Activated effector memory CD4-positive, alpha-beta T cell treated with anti-CD3 and anti-CD28 coated beads, Interleukin-2, amount 50 U/mL, for 16 hours (primary cell): ENCODE data around the gene RHBDD3.
"Not testable (repeated sequence)": the region's sequence is repeated elsewhere in the genome, so short reads cannot be mapped to it uniquely, and the experiment has no call there.

Source experiments
- DNase-seq: peaks from one replicate; pipeline ENCODE4 v3.0.0-alpha.2; 2020

RHBDD3 gene

DNA sequence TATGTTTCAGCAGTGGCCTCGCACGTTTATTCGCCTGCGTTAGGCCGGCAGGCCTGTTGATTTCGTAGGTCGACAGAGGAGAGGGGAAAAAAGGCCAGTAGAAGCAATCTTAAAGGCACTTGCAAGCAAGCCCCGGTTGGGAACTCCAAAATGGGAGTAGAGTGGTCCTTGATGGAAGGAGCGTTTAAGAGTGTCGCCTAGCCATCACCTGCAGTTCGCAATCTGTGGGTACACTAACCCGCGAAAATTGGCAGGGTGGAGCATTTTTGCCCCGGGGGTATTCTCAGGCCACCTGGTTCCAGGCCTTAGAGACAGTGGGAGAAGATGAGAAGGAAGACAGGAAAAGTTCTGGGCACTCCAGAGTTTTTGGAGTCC, 1.4 kb upstream of the RHBDD3 start:
- DNase-seq, result peak; percentile 62

DNA sequence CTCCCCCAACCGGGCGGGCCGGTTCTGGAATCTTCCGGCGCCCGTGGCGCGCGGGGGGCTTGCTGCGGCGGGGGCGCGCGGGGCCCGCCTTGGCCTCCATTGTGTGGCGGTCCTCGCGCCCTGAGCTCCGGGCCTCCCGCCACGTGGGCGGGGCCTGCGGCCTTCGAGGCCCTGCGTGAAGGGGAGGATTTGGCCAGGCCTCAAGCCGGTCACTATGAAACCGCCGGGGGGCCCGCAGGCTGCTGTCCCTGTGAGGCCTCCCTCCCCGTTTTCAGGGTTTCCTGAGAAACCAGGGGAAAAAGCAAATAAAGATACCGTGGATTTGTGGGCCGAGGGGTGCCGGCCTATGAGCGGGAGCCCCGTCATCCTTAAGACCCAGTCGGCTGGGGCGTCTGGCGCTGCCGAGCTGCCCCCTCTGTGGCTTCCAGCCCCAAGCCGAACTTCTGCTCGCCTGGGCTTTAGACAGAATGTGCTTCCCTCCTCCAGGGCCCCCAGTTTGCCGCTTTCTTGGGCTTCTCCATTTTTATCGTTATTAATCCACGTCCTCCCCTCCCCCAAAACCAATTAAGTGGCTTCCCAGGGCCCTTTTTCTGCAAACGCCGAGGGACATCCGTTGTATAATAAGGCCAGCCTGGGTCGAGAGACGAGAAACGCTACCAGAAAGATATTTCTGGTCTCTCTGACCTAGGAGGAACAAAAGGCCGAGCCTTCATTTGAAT, 889 bp upstream of the RHBDD3 start:
- DNase-seq, result no peak

DNA sequence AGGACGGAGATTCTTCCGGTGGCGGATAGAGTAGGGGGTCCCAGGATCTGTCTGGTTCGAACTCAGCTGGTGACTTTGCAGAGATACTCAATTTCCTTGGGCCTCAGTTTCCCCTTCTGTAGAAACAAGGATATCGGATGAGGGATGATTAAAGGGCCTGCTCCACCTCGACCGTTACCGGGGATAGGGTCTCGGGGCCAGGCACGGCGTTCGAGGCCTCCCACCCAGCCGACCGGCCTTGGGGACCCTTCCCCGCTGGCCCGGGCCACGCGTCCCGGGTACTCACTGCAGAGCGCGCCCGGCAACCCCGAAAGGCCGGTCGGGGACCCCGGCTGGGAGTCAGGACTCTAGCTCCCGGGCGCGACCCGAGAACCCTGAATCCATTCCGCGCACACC, 321 bp downstream of the RHBDD3 start:
- no peak for DNase-seq

DNA sequence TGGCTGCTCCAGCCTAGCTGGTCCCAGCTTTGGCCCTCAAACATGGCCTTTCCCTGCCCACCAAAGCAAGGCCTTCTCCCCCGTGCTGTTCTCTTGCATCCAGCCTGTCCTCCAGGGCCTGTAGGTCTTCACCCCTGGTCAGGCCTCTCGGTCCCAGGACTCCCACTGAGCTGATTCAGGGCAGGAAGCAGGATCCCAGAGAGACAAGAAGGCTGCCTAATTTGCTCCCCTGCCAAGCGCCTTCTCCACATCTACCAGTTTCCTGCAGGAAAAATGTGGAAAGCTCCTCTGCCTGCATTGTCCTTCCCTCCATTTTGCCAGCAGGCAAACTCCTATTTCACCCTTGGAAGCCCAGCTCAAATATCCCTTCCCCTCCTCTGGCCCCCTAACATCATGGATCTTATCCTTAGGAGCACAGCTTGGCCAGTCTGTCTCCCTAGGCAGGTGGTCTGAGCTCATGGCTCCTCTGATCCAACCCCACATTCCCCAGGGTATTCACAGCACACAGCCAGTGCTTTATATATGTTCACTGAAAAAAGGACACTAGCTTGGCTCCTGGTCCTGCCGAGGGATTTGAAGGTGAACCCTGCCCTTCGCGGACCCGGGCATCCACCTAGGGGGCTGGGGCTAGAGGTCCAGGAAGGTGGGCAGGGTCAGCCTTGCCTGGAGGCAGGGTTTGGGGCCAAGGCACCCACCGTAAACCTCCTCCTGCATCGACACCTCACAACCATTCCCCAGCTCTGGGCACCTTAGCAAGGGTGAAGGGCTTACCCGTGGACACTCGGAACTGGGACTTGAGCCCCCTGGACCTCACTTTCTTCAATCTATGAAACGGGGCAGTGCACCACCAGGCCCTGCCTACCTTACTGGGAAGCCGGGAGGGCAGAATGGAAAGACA, 968 bp downstream of the RHBDD3 start:
- peak; percentile 60 for DNase-seq

DNA sequence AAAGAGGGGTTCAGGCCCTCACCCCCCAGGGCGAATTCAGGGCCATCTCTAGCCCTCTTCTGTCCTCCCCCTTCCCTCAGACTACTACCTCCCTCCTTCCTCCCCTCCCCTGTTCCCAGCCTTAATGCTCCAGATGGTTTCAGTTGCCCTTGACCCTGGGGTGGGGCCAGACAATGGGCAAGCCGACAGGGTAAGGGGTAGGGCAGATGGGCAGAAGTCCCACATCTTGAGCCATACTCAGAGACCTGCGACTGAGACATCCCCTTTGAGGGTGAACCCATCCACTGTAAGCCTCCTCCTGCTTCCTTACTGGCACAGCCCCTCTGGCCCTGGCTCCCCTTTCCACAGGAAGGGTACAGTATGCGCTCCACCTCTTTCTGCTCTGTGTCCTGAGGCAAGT, 1.9 kb downstream of the RHBDD3 start:
- peak; percentile 53 for DNase-seq

DNA sequence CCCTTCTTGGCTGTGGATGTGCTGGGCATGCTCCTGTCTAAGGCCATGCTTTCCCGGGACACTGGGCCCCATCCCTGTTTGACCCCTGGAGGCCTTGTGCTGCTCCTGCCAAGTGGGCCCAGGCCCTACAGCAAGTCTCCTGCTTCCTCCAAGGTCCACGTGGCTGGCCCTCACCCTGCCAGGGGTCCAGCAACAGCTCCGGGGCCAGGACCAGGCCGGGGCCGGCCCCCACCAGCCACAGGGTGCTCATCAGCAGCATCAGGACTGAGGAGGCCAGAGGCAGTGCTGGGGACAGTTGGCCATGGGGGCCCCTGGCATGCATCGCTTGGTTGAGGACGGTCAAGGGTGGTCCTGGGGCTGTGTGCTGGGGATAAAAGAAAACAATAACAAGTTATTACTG, 2.5 kb downstream of the RHBDD3 start:
- DNase-seq, result peak; percentile 31

DNA sequence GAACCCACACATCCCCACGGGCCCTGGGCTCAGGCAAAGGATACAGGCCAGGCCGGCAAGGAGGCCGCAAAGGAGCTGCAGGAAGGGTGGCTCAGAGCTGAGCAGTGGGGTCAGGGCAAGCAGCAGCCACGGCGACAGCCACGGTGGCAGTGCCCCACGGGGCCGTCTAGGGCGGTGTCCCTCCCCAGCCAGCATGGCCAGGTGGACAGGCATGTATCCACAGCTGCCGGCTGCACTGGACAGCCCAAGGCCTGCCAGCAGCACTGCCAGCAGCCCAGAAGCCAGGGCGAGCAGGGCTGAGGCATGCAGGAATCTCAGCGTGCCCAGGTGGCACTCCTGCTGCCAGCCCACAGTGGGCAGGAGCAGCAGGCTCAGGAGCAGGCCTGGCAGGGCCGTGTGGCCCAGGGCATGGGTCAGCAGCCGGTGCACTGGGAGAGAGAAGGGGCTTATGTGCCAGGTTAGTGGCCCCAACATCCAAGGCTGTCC, 3.9 kb downstream of the RHBDD3 start:
- DNase-seq, result peak; percentile 60

DNA sequence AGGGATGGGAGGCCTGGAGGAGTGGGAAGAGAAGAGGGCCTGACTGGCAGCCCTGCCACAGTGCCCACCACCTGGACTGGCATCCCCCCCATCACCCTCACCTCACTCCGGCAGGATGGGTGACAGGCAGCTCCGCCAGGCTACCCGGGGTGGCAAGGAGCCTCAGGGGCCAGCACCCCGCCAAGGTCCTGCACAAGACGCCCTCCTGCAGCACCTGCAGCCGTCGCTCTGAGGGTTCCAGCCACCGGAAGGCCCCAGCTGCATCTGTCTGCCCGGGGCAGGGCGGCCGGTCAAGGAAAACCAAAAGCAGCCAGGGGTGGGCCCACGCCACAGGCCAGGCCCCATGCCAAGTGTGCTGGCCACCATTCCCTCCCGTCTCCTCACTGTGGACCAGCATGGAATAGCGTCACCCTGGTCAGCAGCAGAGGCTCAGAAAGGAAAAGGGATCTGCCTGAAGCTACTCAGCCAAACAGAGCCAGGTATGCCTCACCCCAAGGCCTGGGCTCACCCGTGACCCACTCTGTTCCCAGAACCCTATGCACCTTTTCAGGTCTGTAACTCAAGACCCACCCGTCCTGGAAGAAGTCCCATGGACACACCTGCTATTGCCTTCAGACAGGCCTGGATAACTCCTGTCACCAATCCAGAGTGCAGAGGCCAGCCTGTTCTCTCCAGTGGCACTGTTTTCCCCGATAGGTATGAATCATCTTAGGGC, 7.0 kb downstream of the RHBDD3 start:
- DNase-seq, result no peak

DNA sequence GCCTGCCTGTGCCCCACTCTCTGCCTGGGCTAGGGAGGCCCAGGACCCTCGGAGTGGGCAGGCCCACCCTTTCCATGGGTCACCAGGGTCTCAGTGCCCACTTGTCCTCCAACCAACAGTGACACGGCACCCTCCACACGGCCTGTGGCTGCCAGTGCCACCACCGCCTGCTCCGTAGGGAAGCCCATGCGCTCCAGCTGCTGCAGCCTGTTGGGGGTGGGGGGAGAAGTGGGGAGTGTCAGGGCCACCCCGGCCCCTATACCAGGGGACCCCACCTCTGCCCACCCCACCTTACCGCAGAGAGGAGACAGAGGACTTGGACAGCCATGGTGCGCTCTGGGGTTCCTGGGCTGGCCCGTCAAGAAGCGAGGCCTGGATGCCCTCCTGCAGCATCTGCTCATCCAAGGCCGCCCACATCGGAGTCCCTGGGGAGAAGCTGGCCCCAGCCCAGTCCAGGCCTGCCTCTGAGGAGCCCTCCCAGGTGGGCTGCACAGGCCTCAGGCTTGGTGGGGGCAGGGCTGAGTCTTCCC, 7.7 kb downstream of the RHBDD3 start:
- DNase-seq, result no peak

DNA sequence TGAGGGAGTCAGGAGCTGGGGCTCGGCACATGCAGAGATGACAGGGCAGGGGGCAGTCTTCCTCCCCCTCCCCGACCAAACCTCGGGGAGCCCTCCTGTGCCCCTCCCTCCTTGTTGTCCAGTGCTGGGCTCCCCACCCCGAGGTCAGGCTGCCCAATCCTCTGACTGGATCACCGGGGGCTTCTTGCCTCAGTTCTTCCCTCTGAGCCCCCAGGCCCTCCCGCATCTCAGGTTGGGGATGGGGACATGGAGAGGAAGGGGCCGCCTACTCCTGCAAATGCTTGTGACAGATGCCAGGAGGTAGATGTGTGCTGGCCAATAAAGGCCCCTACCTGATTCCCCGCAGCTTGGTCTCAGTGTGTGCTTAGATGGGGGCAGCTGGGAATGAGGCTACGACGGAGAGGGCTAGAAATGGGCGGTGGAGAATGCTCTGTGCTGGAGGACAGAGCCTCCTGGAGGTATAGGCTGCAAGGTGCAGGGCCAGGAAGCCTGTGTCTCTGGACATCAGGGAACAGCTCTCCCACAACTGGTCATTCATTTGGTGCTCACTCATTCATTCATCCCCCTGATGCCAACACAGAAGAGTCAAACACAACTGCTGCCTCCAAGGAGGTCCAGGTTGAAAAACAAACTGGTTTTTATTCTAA, 8.4 kb downstream of the RHBDD3 start:
- no peak for DNase-seq

DNA sequence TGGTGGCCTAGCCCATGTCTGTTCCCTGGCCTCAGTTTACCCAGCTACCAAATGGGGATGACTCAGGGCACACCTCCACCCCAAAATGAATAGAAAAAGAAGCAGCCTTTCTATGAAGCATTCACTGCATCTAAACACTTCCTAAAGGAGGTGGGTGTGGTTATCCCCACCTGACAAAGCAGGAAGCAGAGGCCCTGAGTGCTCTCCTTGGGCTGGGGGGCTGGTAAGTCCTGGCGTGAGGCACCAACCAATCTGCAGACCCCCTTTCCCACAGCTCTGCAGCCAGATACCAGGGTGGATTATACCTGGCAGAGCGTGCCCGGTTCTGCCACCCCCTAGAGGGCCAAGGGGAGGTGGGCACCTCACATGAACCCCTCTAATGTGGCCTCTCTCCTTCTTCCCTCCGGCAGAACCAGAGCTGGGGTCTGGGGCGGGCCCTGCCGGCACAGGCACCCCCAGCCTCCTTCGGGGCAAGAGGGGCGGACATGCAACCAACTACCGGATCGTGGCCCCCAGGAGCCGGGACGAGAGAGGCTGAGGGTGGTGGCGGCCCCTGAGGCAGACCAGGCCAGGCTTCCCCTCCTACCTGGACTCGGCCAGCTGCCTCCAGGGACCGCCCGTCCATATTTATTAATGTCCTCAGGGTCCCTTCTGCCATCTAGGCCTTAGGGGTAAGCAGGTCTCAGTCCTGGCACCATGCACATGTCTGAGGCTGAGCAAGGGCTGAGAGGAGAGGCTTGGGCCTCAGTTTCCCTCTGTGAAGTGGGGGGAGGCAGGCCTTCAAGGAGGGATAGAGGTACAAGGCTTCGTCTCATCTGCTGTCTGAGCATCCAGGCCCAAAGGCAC, 9.2 kb downstream of the RHBDD3 start:
- no peak for DNase-seq

DNA sequence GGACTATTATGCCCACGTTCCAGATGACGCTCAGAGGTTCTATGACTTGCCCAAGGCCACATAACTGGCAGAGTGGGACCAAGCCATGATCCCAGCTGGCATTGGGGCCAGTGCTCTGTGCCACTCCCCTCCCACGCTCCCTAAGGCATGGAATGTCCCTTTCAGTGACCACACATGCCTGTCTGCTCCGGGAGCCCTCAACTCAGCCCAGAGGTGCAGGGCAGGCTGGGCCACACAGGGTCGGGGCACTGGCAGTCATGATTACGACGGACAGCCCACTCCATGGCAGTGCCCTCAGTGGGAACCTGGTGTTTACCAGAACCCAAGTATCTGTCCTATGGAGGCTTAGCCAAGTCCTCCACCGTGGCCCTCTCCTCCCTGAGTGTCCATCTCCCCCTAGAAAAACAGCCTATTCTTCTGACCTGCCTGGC, 10.0 kb downstream of the RHBDD3 start:
- DNase-seq, result no peak

DNA sequence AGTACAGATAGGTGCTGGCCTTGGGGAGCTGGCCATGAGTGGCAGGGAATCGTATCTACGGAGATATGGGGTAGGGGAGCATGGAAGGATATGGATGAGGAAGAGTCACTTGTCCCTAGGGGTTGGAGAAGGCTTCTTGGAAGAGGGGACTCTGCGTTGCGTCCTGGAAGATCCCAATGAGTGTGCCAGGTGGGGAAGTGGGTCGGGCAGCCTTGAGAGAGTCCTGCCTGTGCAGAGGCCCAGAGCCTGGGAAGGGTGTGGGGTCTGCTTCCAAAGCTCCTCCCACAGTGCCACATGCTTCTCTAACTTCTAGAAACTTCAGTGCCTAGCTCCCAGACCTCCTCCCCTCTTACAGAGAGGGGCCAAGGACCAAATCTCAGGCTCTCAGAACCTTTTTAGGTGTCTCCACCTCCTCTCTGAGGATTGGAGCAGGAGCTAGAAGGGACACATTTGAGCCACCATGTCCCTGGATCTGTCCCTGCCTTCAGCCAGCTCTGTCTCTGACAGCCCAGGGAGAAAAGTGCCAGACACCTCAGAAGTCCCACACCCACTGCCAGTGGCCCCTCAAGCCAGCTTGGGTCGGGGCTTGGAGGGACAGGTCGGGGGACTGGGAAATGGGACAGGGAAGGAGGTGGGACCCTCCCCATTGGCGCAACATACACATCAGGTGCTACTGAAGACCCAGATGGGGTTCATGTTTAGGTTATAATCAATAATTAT, 11.0 kb downstream of the RHBDD3 start:
- no peak for DNase-seq

DNA sequence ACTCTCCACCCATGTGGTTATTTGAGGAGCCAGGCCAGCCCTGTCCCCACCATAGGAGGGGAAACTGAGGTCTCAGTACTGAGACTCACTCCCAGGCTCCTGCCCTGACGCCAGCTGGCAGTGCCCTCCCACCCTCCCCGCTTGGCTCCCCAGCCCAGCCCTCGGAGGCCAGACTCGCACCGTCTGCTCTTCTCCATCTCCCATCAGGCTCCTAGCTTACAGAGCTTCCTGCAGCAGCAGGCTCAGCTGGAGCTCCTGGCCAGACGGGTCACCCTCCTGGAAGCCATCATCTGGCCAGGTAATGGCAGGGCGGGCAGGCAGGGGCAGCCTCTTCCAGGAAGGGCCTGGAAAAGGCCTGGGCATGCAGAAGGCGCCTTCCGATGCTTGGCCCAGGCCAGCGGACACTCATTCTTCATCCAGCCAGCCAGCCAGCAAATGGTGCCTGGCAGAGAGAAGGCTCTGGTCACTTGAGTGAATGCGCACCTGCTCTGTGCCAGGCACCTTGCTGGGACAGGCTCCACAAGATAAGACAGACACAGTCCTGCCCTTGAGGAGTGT, 12.6 kb downstream of the RHBDD3 start:
- no peak for DNase-seq

DNA sequence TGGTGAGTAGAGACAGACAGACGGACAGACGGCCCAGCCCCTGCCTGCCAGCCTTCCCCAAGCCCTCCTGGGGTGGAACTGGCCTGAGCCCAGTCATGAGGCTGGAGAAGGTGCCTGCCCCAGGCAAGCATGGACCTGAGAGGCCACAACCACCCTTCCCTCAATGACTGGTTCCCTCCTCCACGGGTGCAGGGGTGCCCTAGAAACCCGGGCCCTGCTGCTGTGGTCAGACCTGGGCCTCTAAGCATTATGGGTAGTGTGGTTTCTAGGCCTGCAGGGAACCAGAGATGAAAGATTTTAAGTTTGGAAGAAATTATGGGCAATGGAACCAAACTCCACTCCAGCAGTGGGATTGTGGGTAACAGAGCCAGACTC, 13.5 kb downstream of the RHBDD3 start:
- no peak for DNase-seq

DNA sequence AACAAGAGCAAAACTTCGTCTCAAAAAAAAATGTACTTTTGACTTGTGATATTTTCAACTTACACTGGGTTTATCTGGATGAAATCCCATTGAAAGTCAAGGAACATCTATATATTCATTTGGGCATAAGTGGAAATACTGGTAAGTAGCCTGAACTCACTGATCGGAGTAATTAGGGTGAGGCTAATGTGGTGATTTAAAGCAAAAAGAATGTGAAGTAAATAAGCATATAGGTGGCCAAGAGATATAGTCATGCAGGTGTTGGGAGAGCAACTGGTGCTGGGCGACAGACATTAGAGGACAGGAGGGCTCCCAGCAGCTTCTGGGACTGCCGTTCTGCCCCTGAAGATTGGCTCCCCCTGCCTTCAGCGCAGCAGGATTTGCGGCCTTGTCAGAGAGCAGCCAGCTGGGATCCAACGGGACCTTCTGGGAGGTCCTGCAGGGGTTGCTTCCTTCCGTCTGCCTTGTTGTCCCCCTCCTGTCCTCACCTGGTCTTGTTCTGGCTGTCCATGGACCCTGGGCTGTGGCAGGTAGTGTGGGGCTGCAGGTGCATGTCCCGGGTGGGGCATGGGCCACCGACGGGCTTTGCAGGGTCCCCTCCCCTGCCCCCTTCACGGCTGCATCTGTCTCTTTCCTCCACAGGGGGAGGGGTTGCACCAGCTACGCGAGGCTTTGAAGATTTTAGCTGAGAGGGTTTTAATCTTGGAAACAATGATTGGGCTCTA, 14.1 kb downstream of the RHBDD3 start:
- DNase-seq, result no peak

DNA sequence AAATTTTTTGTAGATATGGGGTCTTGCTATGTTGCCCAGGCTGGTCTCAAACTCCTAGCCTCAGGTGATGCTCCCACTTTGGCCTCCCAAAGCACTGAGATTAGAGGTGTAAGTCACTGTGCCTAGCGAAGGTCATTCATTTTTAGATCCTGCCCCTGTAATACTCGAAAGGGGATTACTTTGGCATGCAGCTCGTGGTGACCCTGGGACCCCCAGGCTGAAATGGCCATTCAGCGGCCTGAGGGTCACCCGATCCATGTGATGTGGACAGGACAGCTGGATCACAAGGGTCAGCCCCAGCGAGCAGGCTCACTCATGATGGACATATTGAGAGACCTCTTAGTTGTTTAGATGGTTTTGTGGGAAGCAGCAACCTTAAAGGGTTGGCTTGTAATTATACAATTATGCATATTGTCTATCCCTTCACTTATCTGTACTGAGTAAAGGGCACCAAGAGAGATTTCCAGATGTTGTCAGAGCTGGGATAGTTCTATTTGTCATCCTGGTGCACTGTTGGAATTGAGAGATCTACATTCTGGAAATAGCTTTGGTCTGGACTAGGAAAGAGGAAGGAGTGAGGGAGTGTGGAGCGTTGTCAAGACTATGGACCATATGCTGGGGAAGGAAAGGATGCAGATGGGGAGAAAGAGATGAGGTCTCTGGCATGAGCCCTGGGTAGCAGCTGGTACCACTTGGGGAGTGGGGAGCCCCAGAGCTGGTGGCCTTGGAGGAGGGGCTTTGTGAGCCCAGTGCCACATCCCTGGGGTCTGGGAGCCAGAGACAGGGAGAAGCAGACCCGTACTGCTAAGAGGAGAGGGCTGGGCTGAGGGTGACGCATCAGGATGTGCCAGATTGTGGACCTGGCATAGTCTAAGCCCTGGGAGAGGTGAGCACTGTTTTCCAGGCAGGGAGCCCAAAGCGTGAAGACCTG, 15.5 kb downstream of the RHBDD3 start:
- DNase-seq, result no peak

DNA sequence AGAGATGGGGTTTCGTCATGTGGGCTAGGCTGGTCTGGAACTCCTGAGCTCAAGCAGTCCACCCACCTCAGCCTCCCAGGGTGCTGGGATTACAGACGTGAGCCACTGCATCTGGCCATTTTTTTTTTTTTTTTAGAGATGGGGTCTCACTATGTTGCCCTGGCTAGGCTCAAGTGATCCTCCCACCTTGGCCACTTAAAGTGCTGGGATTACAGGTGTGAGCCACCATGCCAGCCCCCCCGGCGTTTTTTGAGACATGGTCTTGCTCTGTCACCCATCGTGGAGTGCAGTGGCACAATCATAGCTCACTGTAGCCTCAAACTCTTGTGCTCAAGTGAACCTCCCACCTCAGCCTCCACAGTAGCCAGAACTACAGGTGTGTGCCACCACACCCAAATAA, 16.5 kb downstream of the RHBDD3 start:
- no peak for DNase-seq

DNA sequence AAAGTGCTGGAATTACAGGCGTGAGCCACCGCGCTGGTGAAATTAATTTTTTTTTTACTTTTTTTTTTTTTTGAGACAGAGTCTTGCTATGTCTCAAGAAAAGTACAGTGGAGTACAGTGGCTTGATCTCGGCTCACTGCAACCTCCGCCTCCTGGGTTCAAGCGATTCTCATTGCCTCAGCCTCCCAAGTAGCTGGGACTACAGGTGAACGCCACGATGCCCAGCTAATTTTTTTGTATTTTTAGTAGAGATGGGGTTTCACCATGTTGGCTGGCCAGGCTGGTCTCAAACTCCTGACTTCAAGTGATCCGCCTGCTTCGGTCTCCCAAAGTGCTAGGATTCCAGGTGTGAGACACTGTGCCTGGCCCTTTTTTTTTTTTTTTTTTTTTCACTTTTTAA, 19.9 kb downstream of the RHBDD3 start:
- DNase-seq, result not testable (repeated sequence)
